T1000 (cell line): ENCODE results near the gene SLC49A3.

Experiments
- DNase-seq: peaks from one replicate; lab custom pipeline; 2025; ENCODE audit warnings: mixed read lengths; lab: John Stamatoyannopoulos, UW

The SLC49A3 gene

DNA sequence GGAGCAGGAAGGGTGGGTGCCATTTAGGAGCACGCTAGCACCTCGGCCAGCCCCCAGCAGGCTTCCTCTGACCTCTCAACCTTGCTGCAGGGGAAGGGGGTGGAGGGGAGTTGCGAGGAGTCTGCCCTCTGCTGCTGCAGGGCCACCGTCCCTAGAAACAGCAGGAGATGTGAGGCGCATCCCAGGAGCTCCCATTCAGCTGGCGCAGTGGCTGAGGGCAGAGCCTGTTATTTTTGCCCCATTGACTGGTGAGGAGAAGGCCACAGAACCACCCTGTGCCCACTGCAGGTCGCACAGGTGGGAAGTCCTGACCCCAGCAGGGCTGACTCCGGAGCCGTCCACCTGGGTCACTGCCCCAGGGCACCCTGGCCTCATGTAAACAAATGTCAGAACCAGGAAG is 55.5 kb downstream of the SLC49A3 start:
- DNase-seq = no peak

- DNase-seq = no peak
Measured at GRCh38 chr4:632926-633325, 56.0 kb downstream of the SLC49A3 start.

- no peak for DNase-seq
Measured at GRCh38 chr4:632196-632790, 56.7 kb downstream of the SLC49A3 start.
